SH-SY5Y (cell line): ENCODE measurements around the gene SKAP1.

ENCODE experiments used
- GATA2 ChIP-seq: IDR thresholded peaks from 2 replicates; pipeline ENCODE4 v1.6.1; 2011; ENCODE audit warnings: mild to moderate bottlenecking, low read depth, low read length
- GATA3 ChIP-seq: IDR thresholded peaks from 2 replicates; pipeline ENCODE4 v1.6.1; 2011; ENCODE audit warnings: low read depth, mild to moderate bottlenecking, low read length, moderate library complexity

DNA sequence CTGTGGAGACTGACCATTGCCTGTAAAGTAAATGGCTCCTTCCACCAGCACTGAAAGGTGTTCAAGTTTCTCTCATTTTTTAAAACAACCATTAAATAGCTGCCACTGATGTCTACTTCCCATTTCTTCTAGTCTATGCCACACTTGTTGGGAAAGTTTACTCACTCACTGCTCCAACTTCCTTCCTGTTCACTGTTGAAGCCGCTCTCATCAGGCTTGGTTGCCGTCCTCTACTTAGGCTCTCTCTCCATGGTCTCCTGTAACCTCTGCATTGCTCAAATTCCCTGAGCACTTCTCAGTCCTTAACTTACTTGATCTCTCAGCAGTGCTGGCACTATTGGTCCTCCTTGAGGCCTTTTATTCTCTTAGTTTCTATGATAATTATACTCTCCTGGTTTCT is 290.1 kb downstream of the SKAP1 start:
- no peak for TF ChIP-seq GATA2
- no peak for TF ChIP-seq GATA3
